Posterior cingulate gyrus (tissue), 11 donors: ENCODE data around the gene CHRDL2.
"Not testable (repeated sequence)": the region's sequence is repeated elsewhere in the genome, so short reads cannot be mapped to it uniquely, and the experiment has no call there.

Experiments used
- DNase-seq, 10 donors: peaks; one replicate each; pipeline versions ENCODE4 v3.0.0 to v3.0.0-alpha.2; 2020 to 2021; ENCODE audit warnings: mixed read lengths in 3 of 10
- intact Hi-C: fragments of 100-400 bp; cut with DNase I; formaldehyde crosslinking; loops from one replicate; pipeline ENCODE4 v1.15.1; 2023

CHRDL2 gene

GRCh38 chr11:74673693-74674360, 57.4 kb downstream of the CHRDL2 start:
- DNase-seq, result peak in 2 of 10 donors; percentile 28 to 85
- intact Hi-C loops, result no loop called here

GRCh38 chr11:74672956-74673692, 58.1 kb downstream of the CHRDL2 start:
- DNase-seq, result peak in 5 of 10 donors; percentile 20 to 84 (median 36)
- intact Hi-C loops, result no loop called here

GRCh38 chr11:74672332-74672955, 58.8 kb downstream of the CHRDL2 start:
- DNase-seq, result peak in 1 of 10 donors; percentile 68
- intact Hi-C loops, result no loop called here

- DNase-seq, result peak in 1 of 10 donors; percentile 71
These were observed 59.6 kb downstream of the CHRDL2 start for GRCh38 chr11:74671520-74672196.

GRCh38 chr11:74670171-74670570, 61.1 kb downstream of the CHRDL2 start:
- DNase-seq, result no peak

More at GRCh38 chr11:74671520-74672196, 59.6 kb downstream of the CHRDL2 start:
- intact Hi-C loops, result no loop called here

GRCh38 chr11:74669211-74670160, 61.7 kb downstream of the CHRDL2 start:
- DNase-seq, result no peak
- intact Hi-C loops, result no loop called here

More at GRCh38 chr11:74670171-74670570, 61.1 kb downstream of the CHRDL2 start:
- intact Hi-C loops, result no loop called here

- intact Hi-C loops, result no loop called here
- no peak for DNase-seq
These were observed 67.9 kb downstream of the CHRDL2 start for GRCh38 chr11:74663315-74663714.

- DNase-seq, result no peak
- intact Hi-C loops, result no loop called here
These were observed 68.6 kb downstream of the CHRDL2 start for GRCh38 chr11:74662487-74663103.

- intact Hi-C loops, DNase-seq: not testable (repeated sequence)
These were observed 72.1 kb downstream of the CHRDL2 start for GRCh38 chr11:74659124-74659523.

GRCh38 chr11:74654976-74655375, 76.2 kb downstream of the CHRDL2 start:
- DNase-seq, result no peak
- intact Hi-C loops, result no loop called here

GRCh38 chr11:74650498-74650897, 80.7 kb downstream of the CHRDL2 start:
- intact Hi-C loops, result no loop called here
- DNase-seq, result no peak

- DNase-seq, result no peak
- intact Hi-C loops, result no loop called here
These were observed 82.3 kb downstream of the CHRDL2 start for GRCh38 chr11:74648894-74649293.

GRCh38 chr11:74647831-74648230, 83.4 kb downstream of the CHRDL2 start:
- DNase-seq, result no peak
- intact Hi-C loops, result no loop called here

- DNase-seq, result no peak
These were observed 83.8 kb downstream of the CHRDL2 start for GRCh38 chr11:74647404-74647803.

GRCh38 chr11:74646954-74647353, 84.3 kb downstream of the CHRDL2 start:
- DNase-seq, result peak in 1 of 10 donors; percentile 45
- intact Hi-C loops, result no loop called here

More at GRCh38 chr11:74647404-74647803, 83.8 kb downstream of the CHRDL2 start:
- intact Hi-C loops, result no loop called here
